Left ventricle myocardium inferior (tissue), 1 donor: ENCODE data around the gene TRAK2. TPM values are rescaled to one million over a fixed set of nuclear protein-coding genes. Genes with fewer than 3 reads are reported as not detected.

Experiments
- DNase-seq: peaks from one replicate; pipeline ENCODE4 v3.0.0-alpha.2; 2020
- H3K27ac ChIP-seq: fragments of 200-600 bp; replicated peaks from 2 replicates; pipeline ENCODE4 v1.8.0; 2021
- H3K27me3 ChIP-seq: fragments of 200-600 bp; 2 replicates; pipeline ENCODE4 v1.8.0; 2021; ENCODE audit warnings: low read depth
- H3K36me3 ChIP-seq: fragments of 200-600 bp; 2 replicates; pipeline ENCODE4 v1.8.0; 2021
- H3K4me1 ChIP-seq: fragments of 200-600 bp; 2 replicates; pipeline ENCODE4 v1.8.0; 2021
- H3K4me3 ChIP-seq: fragments of 200-600 bp; 2 replicates; pipeline ENCODE4 v1.8.0; 2021; ENCODE audit warnings: mild to moderate bottlenecking, moderate library complexity
- H3K9me3 ChIP-seq: fragments of 200-600 bp; replicated peaks from 2 replicates; pipeline ENCODE4 v1.8.0; 2021
- intact Hi-C: fragments of 100-400 bp; cut with micrococcal nuclease; formaldehyde crosslinking; loops from one replicate; pipeline ENCODE4 v1.11.0; 2022
- total RNA-seq: library from RNA; stranded (reverse); fragmentation: NEBNext Ultra II Directional; extraction: Animal tissue kit (Norgen Biotek cat#: 25700); gene quantifications from one replicate; pipeline ENCODE4 v1.2.1, GENCODE V29; 2021
- TF ChIP-seq, protein P1 (sequence below): fragments of 200-600 bp; IDR thresholded peaks from 2 replicates; pipeline ENCODE4 v1.8.0; 2021; ENCODE audit warnings: antibody characterized with exemption, mild to moderate bottlenecking, borderline replicate concordance
- donor health status: DM: no; HTN: yes; CAD: no; lungs with severe emphysema.

Gene TRAK2
- total RNA-seq, 1 donor from 2014 or later: 169 TPM

- H3K36me3 ChIP-seq: peaks cover 12% of the 10 kb centered on the region
- no peaks in the 10 kb centered on the region for H3K27me3 ChIP-seq
- TF ChIP-seq, protein P1, sequence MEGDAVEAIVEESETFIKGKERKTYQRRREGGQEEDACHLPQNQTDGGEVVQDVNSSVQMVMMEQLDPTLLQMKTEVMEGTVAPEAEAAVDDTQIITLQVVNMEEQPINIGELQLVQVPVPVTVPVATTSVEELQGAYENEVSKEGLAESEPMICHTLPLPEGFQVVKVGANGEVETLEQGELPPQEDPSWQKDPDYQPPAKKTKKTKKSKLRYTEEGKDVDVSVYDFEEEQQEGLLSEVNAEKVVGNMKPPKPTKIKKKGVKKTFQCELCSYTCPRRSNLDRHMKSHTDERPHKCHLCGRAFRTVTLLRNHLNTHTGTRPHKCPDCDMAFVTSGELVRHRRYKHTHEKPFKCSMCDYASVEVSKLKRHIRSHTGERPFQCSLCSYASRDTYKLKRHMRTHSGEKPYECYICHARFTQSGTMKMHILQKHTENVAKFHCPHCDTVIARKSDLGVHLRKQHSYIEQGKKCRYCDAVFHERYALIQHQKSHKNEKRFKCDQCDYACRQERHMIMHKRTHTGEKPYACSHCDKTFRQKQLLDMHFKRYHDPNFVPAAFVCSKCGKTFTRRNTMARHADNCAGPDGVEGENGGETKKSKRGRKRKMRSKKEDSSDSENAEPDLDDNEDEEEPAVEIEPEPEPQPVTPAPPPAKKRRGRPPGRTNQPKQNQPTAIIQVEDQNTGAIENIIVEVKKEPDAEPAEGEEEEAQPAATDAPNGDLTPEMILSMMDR: no peak
- peak overlapping the region; percentile 71 for H3K27ac ChIP-seq
- H3K4me1 ChIP-seq: peaks cover 71% of the 10 kb centered on the region
- intact Hi-C loops: no loop called here
- H3K4me3 ChIP-seq: no peak overlapping the region
- H3K9me3 ChIP-seq: peaks cover 6% of the 10 kb centered on the region
- DNase-seq: no peak
These were observed 25.3 kb downstream of the TRAK2 start for GRCh38 chr2:201425952-201426351.

GRCh38 chr2:201420442-201421113, 30.7 kb downstream of the TRAK2 start:
- Histone ChIP-seq H3K4me3 (no peak overlapping the region), H3K27me3 (no peaks in the 10 kb centered on the region), H3K4me1 (peaks cover 85% of the 10 kb centered on the region), H3K9me3 (no peaks in the 10 kb centered on the region), H3K36me3 (peaks cover 9% of the 10 kb centered on the region), H3K27ac (peak overlapping the region; percentile 48)
- TF ChIP-seq, protein P1: no peak
- DNase-seq: no peak
- intact Hi-C loops: no loop called here

DNA sequence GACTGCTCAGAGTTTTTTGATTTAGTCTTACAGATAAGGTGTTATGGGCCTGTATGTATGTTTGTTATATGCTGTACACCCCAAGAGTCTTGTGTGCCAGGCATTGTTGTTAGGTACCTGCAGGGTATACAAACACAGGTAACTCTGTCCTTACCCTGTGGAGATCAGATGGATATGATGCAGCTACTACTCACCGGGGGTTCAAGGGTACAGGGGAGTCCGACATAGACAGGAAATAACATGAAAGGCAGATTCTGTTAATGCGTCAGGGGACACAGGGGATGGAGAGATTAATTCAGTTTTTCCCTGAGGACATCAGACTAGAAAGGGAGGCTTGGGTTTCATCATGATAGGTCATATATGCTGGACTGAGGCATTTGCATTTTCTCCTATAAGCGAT, 31.3 kb downstream of the TRAK2 start:
- TF ChIP-seq, protein P1: no peak
- H3K4me3 ChIP-seq: no peak overlapping the region
- H3K27ac ChIP-seq: peak overlapping the region; percentile 48
- no peaks in the 10 kb centered on the region for H3K9me3 ChIP-seq
- H3K36me3 ChIP-seq: peaks cover 9% of the 10 kb centered on the region
- peaks cover 85% of the 10 kb centered on the region for H3K4me1 ChIP-seq
- no peak for DNase-seq
- H3K27me3 ChIP-seq: no peaks in the 10 kb centered on the region
- intact Hi-C loops: no loop called here

DNA sequence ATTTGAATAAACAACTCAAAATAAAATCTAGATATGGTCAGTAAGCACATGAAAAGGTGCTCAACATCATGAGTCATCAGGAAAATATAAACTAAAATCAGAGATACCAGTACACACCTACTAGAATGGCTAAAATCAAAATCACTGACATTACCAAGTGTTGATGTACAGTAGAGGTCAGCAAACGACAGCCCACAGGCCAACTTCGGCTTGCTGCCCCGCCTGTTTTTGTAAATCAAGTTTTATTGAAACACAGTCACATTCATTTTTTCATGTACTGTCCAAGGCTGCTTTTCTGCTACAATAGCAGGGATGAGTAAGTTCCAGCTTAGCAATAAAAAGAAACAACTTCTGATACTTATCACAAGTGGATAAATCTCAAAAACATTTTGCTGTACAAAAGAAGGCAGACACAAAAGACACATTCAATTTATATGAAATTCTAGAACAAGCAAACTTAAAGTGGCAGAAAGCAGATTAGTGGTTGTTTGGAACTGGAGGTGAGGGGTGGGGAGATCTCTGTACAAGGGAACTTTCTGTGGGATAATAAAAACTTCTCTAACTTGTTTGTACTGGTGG, 32.1 kb downstream of the TRAK2 start:
- intact Hi-C loops: no loop called here
- Histone ChIP-seq H3K4me1 (peaks cover 85% of the 10 kb centered on the region), H3K9me3 (no peaks in the 10 kb centered on the region), H3K27ac (peak overlapping the region; percentile 48), H3K4me3 (no peak overlapping the region), H3K27me3 (no peaks in the 10 kb centered on the region), H3K36me3 (peaks cover 9% of the 10 kb centered on the region)
- TF ChIP-seq, protein P1: peak; percentile 24
- no peak for DNase-seq

- DNase-seq: no peak
- Histone ChIP-seq H3K36me3 (peaks cover 5% of the 10 kb centered on the region), H3K27me3 (no peaks in the 10 kb centered on the region), H3K4me1 (peaks cover 87% of the 10 kb centered on the region), H3K4me3 (peak overlapping the region; percentile 41), H3K9me3 (no peaks in the 10 kb centered on the region), H3K27ac (peak overlapping the region; percentile 84)
- TF ChIP-seq, protein P1: no peak
- intact Hi-C loops: no loop called here
These were observed 36.1 kb downstream of the TRAK2 start for GRCh38 chr2:201415149-201415548.
